Measurements from ENCODE around the gene JARID2.

The JARID2 gene

GRCh38 chr6:15500078-15500740 lies 254.3 kb downstream of the JARID2 start:
- no peak for DNase-seq

- no peak for DNase-seq
Observed at GRCh38 chr6:15500901-15501825, 255.3 kb downstream of the JARID2 start.

GRCh38 chr6:15501826-15502445 lies 256.1 kb downstream of the JARID2 start:
- DNase-seq, result no peak

GRCh38 chr6:15502446-15503345 lies 256.8 kb downstream of the JARID2 start:
- no peak for DNase-seq

DNA sequence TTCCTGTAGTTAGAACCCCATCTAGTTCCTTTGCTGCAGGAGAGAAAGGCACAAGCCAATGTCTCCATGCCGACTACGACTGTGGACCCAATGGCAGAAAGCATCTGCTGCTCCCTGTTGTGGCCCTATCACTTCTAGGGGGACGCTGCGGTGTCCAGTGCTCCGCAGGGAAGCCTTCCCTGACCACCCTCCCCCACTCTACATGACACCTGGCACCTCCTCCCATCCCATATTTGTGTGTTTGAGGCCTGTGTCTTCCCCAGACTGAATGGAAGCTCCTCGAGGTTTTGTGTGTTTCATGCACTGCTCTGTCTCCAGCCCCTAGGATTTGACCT lies 257.4 kb downstream of the JARID2 start:
- DNase-seq, result no peak

DNA sequence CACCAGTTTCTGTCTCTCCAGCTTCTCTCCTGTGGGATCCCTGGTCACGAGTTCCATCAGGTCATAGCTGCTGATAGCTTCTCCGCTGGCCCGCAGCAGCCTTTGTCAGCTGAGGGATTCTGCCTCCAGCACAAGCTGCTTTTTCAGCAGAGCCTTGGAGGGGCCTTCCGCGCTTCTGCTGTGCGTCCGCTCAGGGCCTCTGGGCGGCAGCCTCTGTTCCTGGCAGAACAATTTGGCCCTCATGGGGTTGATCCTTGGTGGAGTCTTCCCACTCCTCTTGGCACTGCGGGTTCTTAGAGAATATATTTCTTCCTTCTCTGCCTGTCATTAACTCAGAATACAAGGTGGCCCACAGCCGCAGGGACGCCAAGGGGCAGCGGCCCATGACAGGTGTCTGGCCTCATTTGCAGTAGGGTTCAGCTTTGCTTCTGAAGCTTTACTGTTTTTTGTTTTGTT lies 258.2 kb downstream of the JARID2 start:
- no peak for DNase-seq

DNA sequence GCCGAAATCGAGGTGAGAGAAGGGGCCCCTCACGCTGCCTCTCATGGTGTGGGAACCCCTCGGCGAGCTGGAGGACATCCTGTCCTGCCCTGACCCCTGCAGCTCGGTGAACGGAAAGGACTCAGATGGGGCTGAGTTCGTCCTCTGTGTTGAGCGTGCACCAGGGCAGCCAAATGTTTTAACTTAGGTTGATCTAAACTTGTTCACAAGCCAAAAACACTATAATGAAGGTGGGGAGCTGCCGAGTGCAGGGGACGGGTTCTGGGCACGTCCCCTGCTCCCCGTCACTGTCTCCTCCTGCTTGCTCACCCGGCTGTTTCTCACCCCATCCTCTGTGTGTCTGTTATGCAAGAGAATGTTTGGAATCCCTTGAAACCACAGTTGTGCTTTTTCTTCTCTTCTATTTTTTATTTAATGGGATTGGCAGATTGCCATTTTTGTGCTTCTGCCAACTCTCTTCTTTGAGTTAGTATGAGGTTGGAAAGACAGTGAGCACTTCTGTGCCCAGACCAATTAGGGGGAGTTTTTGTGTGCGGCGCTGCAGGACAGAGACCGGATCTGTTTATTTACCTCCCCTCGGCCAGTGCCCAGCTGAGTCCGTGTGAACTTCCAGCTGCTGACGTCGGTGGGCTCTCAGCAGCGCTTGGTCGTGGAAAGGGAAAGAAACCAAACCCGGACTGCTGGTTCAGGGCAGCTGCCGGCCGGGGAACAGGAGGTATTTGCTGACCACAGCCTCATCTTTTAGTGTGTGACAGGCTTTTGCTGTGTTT lies 258.9 kb downstream of the JARID2 start:
- no peak for DNase-seq

DNA sequence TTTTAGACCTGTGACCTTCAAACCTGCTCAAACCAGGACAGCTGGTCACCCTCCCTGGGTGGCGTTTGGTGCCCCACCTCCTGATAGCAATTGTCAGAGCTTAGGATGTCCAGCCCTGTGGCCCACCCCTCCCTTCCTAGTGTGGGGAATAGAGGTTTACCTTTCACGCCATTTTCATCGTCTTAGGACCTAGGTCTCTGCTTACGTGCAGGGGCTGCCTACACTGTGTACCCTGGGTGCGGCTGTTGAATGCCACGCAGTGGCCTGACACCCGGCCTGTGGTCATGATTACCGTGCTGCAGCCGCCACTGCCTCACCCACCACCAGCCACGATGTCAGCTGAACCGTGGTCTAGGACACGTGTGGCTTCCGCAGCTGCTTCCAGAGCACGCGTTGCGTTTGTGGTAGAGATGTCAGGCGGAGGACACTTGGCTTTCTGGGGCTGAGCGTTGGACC lies 259.6 kb downstream of the JARID2 start:
- no peak for DNase-seq

GRCh38 chr6:15506066-15506465 lies 260.2 kb downstream of the JARID2 start:
- no peak for DNase-seq

DNA sequence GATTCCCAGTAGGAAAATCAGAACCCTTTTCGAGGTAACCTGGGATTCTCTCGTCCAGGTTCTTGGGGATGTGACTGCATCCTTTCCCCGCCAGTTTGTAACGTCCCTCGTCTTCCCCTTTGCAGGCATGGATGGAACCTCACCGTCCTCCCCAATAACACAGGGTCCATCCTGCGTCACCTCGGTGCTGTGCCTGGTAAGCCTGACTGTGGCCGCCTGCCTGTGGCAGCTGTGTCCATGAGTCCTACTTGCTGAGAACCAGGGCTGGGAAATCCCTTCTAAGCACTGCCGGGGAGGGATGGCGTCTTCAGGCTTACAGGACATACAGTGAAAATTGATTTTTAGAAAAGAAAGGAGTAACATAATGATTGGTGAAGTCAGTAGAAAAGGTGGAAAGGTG lies 261.4 kb downstream of the JARID2 start:
- no peak for DNase-seq

DNA sequence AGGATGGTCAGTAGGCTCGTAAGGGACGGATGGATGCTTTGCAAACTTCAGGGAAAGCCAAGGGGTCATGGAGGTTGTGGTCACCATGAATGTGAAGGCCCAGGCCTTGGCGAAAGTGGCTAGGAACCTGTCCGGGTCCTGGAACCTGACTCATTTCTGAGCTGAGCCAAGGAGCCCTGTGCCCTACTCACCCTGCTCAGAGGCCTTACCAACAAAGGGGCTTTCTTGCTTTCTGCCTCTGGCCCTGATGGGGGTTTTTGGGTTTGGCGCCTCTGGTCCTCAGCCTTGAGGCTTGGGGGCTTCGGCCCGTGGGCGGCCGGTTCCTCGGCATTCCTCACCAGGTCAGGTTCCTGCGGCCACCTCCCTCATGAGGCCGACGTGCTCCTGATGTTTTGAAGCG lies 261.9 kb downstream of the JARID2 start:
- no peak for DNase-seq

- DNase-seq, result no peak
Observed at GRCh38 chr6:15508441-15508871, 262.6 kb downstream of the JARID2 start.

DNA sequence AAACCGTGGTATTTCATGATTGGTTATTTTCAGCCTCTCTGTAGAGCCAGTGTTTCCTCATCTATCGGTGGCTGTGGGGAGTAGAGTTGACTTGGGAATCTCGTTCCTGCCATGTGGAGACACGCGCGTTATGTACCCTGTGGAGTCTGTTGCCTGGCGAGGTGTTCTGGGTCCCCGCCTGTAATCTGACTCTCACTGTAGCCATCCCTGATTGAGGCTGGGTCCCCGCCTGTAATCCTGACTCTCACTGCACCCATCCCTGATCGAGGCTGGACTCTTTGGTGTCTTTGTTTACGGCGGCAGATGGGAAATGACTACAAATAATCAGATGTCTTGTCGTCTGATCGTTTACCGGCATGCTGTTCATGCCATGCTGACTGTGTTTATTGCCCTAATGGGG lies 263.1 kb downstream of the JARID2 start:
- DNase-seq, result no peak

- DNase-seq, result no peak
Observed at GRCh38 chr6:15509335-15509933, 263.6 kb downstream of the JARID2 start.

GRCh38 chr6:15510121-15510520 lies 264.3 kb downstream of the JARID2 start:
- DNase-seq, result no peak

DNA sequence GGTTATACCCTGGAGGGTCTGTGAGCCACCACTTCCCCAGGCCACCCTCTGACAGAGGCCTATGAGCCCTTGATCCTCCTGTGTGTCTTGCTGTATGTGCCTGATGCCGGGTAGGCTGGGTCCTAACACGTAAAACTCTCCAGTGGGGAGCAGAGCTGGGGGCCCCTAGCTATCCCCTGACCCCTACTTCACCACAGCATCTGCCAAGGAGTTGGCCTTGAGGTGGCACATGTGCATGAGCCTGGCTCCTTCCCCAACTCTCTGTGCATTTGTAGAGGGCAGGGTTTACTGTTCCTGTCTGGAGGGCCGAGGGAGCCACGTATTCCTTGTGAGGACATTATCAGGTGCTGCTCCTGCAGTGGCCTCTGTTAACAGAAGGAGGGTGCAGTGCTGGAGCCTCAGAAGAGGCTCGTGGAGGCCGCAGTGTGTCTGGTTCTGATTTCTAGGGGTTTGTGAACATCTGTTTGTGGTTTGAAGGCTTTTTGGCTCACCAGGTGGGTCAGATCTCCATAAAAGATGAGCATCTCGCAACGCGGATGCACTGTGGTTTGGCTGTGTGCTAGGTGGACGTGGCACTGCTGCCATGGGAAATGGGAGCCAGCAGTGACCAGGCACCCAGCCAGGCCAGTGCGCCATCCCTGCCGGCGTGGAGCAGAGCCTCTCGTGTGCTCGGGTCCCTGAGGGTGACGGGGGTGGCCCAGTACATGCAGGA lies 264.8 kb downstream of the JARID2 start:
- no peak for DNase-seq

GRCh38 chr6:15511248-15512125 lies 265.6 kb downstream of the JARID2 start:
- no peak for DNase-seq

DNA sequence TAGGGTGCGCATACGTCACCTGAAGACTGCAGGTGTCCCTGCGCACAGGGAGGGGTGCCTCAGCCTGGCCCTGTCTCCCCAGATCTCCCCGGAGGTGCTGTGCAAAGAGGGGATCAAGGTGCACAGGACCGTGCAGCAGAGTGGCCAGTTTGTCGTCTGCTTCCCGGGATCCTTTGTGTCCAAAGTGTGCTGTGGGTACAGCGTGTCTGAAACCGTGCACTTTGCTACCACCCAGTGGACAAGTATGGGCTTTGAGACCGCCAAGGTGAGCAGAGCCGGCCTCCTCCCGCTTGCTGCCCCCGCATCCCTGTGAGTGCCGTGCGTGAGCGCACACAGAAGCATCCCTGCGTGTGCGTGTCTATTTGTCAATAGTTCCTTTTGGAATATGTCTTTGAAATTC lies 266.3 kb downstream of the JARID2 start:
- DNase-seq, result no peak

DNA sequence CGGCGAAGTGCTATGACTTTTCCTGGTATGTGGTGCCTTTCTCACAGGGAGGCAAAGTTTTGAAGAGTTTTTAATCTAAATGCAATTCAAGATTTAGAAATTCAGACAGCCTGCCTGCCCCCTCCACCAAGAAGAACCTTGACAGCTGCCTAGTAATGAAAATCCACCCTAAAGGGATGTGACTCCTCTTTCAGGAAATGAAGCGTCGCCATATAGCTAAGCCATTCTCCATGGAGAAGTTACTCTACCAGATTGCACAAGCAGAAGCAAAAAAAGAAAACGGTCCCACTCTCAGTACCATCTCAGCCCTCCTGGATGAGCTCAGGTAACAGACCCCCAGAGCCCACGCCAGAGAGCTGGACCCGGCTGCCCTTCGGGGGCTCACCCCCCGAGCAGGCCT lies 266.9 kb downstream of the JARID2 start:
- no peak for DNase-seq
